ENCODE results near the gene CNKSR2.

CNKSR2 gene

DNA sequence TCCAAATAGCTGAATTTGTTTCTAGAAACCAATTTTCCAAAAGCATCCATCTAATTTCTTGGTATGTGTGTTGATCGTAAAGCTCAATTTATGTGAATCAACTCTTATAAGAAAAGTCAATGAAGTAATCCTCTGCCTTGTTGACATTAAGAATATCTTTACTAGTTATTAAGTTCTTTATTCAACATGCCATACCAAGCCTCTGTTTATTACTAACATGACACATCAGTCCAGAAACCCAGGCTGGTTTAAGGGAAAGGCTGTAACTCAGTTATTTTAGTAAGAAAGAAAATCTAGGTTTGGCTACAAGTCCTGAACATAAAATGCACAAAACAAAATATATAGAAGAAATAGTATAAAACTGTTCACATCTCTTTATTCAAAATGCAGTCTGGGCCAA, 235.9 kb downstream of the CNKSR2 start:
- TF ChIP-seq, protein P1, sequence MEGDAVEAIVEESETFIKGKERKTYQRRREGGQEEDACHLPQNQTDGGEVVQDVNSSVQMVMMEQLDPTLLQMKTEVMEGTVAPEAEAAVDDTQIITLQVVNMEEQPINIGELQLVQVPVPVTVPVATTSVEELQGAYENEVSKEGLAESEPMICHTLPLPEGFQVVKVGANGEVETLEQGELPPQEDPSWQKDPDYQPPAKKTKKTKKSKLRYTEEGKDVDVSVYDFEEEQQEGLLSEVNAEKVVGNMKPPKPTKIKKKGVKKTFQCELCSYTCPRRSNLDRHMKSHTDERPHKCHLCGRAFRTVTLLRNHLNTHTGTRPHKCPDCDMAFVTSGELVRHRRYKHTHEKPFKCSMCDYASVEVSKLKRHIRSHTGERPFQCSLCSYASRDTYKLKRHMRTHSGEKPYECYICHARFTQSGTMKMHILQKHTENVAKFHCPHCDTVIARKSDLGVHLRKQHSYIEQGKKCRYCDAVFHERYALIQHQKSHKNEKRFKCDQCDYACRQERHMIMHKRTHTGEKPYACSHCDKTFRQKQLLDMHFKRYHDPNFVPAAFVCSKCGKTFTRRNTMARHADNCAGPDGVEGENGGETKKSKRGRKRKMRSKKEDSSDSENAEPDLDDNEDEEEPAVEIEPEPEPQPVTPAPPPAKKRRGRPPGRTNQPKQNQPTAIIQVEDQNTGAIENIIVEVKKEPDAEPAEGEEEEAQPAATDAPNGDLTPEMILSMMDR (IDR thresholded peaks at IDR 0.05; ENCODE audit: control insufficient read depth, insufficient read depth, low read depth, low read length, missing control alignments): no peak
- no peak overlapping the region for H3K4me3 ChIP-seq (ENCODE audit: control insufficient read depth, low read depth, low read length)
- no peak for DNase-seq (ENCODE audit: low read depth)

DNA sequence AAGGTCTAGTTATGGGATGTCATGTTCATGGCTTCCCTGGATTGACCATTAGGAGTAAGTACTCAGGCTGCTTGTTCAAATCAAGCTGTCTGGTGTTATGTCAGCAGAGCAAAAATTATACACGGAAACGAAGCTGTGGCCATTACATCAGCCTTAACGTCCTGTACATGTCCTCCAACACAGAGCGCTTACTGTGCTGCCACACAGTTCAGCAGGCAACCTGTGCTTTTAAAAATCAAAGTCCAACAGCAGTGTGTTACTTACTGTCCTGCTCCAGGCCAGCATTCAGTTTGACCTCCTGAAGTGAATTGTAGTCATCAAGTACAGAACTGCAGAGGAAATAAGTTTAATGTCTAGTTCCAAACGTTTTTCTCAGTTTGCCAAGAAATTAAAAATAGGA, 237.9 kb downstream of the CNKSR2 start:
- TF ChIP-seq, protein P1 (IDR thresholded peaks at IDR 0.05; ENCODE audit: control insufficient read depth, insufficient read depth, low read depth, low read length, missing control alignments): no peak
- DNase-seq (ENCODE audit: low read depth): no peak
- H3K4me3 ChIP-seq (ENCODE audit: control insufficient read depth, low read depth, low read length): no peak overlapping the region

DNA sequence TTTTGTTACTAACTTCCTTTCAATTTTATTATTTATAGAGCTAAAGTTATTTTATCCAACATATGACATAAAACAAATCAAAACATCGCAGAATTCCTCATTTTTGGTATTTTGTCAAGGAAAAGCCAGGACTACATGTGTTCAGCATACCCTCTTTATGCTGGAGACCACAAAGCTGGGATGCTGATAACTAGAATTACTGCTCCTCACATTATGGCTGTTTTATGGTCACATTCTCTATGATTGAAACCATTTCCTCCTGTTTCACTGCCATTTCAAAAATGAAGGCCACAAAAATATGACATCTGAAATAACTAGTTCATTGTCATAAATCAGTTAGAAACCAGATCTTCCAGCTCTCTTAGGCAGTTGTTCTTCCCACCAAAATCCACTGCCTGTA, 242.2 kb downstream of the CNKSR2 start:
- DNase-seq (ENCODE audit: low read depth): no peak
- TF ChIP-seq, protein P1 (IDR thresholded peaks at IDR 0.05; ENCODE audit: control insufficient read depth, insufficient read depth, low read depth, low read length, missing control alignments): no peak
- no peak overlapping the region for H3K4me3 ChIP-seq (ENCODE audit: control insufficient read depth, low read depth, low read length)

DNA sequence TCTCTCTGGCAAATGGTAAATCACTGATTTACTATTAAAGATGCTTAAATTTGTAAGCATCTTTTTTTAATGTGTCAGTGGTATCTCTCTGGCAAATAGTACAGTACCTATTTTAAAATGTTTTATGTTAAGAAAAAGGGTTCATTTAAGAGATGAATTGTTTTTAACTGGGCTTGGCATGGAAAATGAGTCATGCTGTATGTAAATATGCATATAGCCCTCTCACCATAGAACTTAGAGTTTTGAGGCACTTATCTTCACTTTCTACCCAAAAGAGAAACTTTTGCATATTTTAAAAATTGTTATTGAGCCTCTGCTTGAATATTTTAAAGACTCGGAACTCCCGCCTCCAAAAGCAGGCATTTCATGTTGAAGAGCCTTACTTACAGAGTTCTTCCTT, 246.0 kb downstream of the CNKSR2 start:
- TF ChIP-seq, protein P1 (IDR thresholded peaks at IDR 0.05; ENCODE audit: control insufficient read depth, insufficient read depth, low read depth, low read length, missing control alignments): no peak

DNA sequence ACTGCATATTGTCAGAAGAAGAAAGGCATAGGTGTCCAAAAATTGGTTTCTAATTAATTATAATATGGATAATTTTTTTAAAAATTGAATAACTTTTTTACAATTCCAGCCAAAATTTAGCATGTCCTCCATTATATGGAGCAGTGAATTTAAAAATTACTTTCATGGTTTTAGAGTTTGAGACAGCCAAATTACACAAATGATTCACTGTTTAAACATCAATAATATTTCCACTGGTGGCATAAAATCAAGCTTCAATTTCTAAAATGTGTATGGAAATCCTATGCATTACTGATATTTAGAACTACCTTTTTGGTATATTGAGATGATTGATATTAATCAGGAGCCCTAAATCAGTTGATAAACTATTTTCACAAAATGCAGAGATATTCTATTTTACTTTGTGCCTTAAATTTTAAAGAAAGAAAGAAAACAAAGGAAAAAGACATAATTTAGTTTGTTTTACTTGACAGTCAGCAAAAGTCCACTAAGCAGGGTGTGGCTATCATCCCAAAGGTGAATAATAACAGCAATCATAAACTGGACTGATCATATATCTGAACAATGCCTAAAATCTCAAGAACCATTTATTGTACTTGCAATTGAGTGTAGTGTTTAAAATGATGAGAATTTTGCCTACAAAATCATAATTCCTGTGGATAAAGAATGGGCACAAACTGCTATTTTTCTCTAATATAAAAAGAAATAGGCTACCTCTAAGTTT, 249.7 kb downstream of the CNKSR2 start:
- TF ChIP-seq, protein P1 (IDR thresholded peaks at IDR 0.05; ENCODE audit: control insufficient read depth, insufficient read depth, low read depth, low read length, missing control alignments): no peak
- no peak overlapping the region for H3K4me3 ChIP-seq (ENCODE audit: control insufficient read depth, low read depth, low read length)
- no peak for DNase-seq (ENCODE audit: low read depth)

More for the DNA sequence above, 246.0 kb downstream of the CNKSR2 start:
- DNase-seq (ENCODE audit: low read depth): no peak
- no peak overlapping the region for H3K4me3 ChIP-seq (ENCODE audit: control insufficient read depth, low read depth, low read length)

DNA sequence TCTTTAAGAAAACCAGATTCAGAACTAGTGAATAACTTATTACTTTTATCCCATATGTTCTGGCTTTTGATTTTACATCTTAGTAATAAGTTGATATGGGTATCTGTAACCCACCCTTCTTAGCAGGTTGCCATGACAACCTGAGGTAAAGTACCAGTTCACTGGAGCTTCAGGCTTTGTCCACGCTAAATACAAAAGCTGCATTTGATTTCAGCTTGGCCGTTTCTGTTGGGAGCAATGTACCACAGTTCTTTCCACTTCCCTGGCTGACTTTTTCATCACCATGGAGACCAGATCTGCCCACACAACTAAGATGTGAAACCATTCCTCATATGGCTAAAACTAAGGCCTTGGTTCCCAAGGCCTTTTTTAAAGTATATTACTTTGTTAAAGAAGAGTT, 257.8 kb downstream of the CNKSR2 start:
- no peak for DNase-seq (ENCODE audit: low read depth)
- TF ChIP-seq, protein P1 (IDR thresholded peaks at IDR 0.05; ENCODE audit: control insufficient read depth, insufficient read depth, low read depth, low read length, missing control alignments): no peak
- H3K4me3 ChIP-seq (ENCODE audit: control insufficient read depth, low read depth, low read length): no peak overlapping the region
